Measurements from ENCODE around the gene TXNL4B. TPM values are rescaled to one million over a fixed set of nuclear protein-coding genes. Genes with fewer than 3 reads are reported as not detected.

TXNL4B gene
- total and polyA plus RNA-seq, 9 of the 15 experiments (the other 6 are each of a cell fraction or from before 2014, with no cell fraction given), result 11.9 to 38.0 (median 22.3) TPM

DNA sequence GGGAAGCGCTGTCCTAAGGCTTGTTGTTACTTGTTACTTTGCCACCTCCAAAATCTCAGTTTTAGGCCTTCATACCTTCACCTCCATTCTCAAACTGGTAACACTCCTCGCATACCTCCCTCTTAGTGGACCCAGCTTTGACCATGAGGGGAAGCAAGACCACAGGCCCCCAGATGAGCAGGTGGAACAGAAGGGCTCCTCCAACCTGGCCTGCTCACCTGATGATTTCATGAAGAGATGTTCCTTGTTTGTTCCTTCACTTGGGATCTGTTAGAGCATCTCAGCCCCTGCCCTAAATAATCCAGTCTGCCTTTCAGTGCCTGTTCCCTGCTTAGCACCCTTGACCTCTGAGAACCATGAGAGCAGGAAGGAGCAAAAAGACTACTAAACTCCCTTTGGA lies 28.9 kb upstream of the TXNL4B start (continued):
- TF ChIP-seq, protein P1, sequence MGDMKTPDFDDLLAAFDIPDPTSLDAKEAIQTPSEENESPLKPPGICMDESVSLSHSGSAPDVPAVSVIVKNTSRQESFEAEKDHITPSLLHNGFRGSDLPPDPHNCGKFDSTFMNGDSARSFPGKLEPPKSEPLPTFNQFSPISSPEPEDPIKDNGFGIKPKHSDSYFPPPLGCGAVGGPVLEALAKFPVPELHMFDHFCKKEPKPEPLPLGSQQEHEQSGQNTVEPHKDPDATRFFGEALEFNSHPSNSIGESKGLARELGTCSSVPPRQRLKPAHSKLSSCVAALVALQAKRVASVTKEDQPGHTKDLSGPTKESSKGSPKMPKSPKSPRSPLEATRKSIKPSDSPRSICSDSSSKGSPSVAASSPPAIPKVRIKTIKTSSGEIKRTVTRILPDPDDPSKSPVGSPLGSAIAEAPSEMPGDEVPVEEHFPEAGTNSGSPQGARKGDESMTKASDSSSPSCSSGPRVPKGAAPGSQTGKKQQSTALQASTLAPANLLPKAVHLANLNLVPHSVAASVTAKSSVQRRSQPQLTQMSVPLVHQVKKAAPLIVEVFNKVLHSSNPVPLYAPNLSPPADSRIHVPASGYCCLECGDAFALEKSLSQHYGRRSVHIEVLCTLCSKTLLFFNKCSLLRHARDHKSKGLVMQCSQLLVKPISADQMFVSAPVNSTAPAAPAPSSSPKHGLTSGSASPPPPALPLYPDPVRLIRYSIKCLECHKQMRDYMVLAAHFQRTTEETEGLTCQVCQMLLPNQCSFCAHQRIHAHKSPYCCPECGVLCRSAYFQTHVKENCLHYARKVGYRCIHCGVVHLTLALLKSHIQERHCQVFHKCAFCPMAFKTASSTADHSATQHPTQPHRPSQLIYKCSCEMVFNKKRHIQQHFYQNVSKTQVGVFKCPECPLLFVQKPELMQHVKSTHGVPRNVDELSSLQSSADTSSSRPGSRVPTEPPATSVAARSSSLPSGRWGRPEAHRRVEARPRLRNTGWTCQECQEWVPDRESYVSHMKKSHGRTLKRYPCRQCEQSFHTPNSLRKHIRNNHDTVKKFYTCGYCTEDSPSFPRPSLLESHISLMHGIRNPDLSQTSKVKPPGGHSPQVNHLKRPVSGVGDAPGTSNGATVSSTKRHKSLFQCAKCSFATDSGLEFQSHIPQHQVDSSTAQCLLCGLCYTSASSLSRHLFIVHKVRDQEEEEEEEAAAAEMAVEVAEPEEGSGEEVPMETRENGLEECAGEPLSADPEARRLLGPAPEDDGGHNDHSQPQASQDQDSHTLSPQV (IDR thresholded peaks at IDR 0.05), result no peak

DNA sequence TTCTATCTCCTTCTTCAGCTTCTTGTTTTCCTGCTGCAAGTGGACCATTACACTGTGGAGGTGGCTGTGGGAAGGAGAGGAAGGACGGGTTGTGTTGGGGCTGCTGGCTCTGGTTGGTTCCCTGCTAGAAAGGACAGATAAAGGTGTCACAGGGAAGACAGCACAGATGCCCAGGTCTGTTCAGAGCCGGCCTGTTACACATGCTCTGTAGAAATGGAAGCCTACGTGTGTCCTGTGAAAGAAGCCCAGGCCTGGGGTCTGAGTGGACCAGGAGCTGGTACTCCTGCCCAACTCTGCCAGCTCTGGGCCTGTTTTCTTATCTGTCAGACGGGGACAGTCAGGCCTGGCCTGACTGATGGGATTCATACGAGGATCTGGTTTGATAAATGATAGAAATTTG lies 26.6 kb upstream of the TXNL4B start:
- intact Hi-C loops (cut with micrococcal nuclease), result no loop called here
- no peaks in the 10 kb centered on the region for H4K20me1 ChIP-seq (replicated peaks; ENCODE audit: control insufficient read depth, insufficient read depth, low read length)
- DNase-seq (ENCODE audit: extremely low read depth in 1 of 4, low spot score in 3 of 4), result no peak
- peaks cover 3 to 17% of the 10 kb centered on the region in 2 experiments; a peak in 4 of 5 replicates for H3K27me3 ChIP-seq (ENCODE audit: control insufficient read depth in 2 of 2, insufficient read depth in 2 of 2, low read length in 2 of 2)
- H3K4me3 ChIP-seq, result no peak overlapping the region
- H3K36me3 ChIP-seq (ENCODE audit: control insufficient read depth, insufficient read depth, low read length), result no peaks in the 10 kb centered on the region
- ATAC-seq, result no peak
- 10% methylated on average over 5 of the region's 5 CpGs for WGBS (ENCODE audit: insufficient coverage, low coverage, missing lambda C conversion rate)
- POLR2A ChIA-PET, result no interaction called here
- H3K9me3 ChIP-seq (replicated peaks; ENCODE audit: control insufficient read depth, insufficient read depth, low read depth, low read length), result no peaks in the 10 kb centered on the region
- CTCF ChIA-PET (ENCODE audit: low intra/inter-chr PET ratio), result no interaction called here
- no peak overlapping the region for H3K27ac ChIP-seq (ENCODE audit: extremely low read depth, low read depth, low read length)
- in situ Hi-C loops (cut with MboI), result no loop called here
- H2AFZ ChIP-seq (ENCODE audit: low read depth, low read length), result no peak overlapping the region
- H3K4me2 ChIP-seq (ENCODE audit: insufficient read depth, low read length), result no peak overlapping the region
- no peaks in the 10 kb centered on the region for H3K4me1 ChIP-seq (replicated peaks in 1 of 2; ENCODE audit: control insufficient read depth in 2 of 2, insufficient read depth in 2 of 2, low read length in 2 of 2)
- BruUV-seq (replicated peaks), result no TSS peak
- no peak overlapping the region for H3K9ac ChIP-seq (ENCODE audit: insufficient read depth in 1 of 2, low read depth in 2 of 2, low read length in 2 of 2)
- no peaks in the 10 kb centered on the region for H3K79me2 ChIP-seq (ENCODE audit: control insufficient read depth, insufficient read depth, low read length)
- H3K9me1 ChIP-seq (ENCODE audit: control insufficient read depth, insufficient read depth, low read length), result no peaks in the 10 kb centered on the region
- FAIRE-seq, result no peak
- TF ChIP-seq SIN3A (IDR thresholded peaks at IDR 0.05; ENCODE audit: borderline replicate concordance in 2 of 2, control insufficient read depth in 1 of 2, low read depth in 2 of 2, low read length in 2 of 2) (no peak), HDAC3 (IDR thresholded peaks at IDR 0.05; ENCODE audit: borderline replicate concordance, partially characterized antibody) (no peak), ZNF707 (CRISPR knock-in tag; conservative IDR thresholded peaks at IDR 0.05) (no peak), PHTF2 (CRISPR knock-in tag; IDR thresholded peaks at IDR 0.05) (no peak), MCM5 (IDR thresholded peaks at IDR 0.05; ENCODE audit: low read depth) (no peak), FOXP1 (CRISPR knock-in tag; IDR thresholded peaks at IDR 0.05) (no peak), SPI1 (IDR thresholded peaks at IDR 0.05; ENCODE audit: borderline replicate concordance, low read depth, low read length) (no peak), STAT5A (IDR thresholded peaks at IDR 0.05; ENCODE audit: borderline replicate concordance, low read length) (no peak), HNRNPL (IDR thresholded peaks at IDR 0.05; ENCODE audit: low read depth, low read length) (no peak), ZNF830 (CRISPR knock-in tag; IDR thresholded peaks at IDR 0.05) (no peak)
- TF ChIP-seq, protein P2, sequence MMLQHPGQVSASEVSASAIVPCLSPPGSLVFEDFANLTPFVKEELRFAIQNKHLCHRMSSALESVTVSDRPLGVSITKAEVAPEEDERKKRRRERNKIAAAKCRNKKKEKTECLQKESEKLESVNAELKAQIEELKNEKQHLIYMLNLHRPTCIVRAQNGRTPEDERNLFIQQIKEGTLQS (IDR thresholded peaks at IDR 0.05), result no peak
- TF ChIP-seq, protein P2 (CRISPR knock-in tag; conservative IDR thresholded peaks at IDR 0.05), result no peak
- TF ChIP-seq, protein P3, sequence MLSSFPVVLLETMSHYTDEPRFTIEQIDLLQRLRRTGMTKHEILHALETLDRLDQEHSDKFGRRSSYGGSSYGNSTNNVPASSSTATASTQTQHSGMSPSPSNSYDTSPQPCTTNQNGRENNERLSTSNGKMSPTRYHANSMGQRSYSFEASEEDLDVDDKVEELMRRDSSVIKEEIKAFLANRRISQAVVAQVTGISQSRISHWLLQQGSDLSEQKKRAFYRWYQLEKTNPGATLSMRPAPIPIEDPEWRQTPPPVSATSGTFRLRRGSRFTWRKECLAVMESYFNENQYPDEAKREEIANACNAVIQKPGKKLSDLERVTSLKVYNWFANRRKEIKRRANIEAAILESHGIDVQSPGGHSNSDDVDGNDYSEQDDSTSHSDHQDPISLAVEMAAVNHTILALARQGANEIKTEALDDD (IDR thresholded peaks at IDR 0.05), result no peak
